Measurements from ENCODE around the gene TLDC2.

- TF ChIP-seq CTCF (IDR thresholded peaks at IDR 0.05) (no peak), POLR2A (IDR thresholded peaks at IDR 0.05) (no peak)
These were observed 49.2 kb upstream of the TLDC2 start for GRCh38 chr20:36826554-36827244.
